AG20443 (cell line): ENCODE data around the gene DIPK1A.

Experiments
- DNase-seq: peaks from one replicate; pipeline ENCODE4 v3.0.0; 2012; ENCODE audit warnings: low spot score, mixed read lengths

Gene DIPK1A

GRCh38 chr1:92842082-92843045 is 118.9 kb downstream of the DIPK1A start:
- no peak for DNase-seq

- no peak for DNase-seq
These were observed 120.7 kb downstream of the DIPK1A start for GRCh38 chr1:92840600-92840999.

DNA sequence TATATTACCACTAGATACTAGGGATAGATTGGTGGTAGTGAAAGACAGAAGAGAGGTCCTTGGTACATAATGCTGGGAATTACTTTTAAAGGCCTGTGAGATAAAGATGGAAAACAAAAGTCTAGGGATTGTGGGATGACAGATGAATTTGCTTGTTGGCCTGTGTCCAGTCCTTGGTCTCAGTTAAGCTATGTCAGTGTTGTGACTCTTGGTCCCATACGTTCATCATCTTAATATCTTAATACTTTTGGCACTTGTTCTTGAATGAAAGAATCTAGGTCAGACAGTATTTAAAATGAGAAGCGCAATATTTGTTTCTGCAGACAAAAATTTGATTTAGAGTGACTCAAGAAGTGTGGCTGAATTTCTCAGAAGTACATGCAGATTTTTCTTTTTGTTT is 121.8 kb downstream of the DIPK1A start:
- DNase-seq, result no peak

- DNase-seq, result no peak
These were observed 122.7 kb downstream of the DIPK1A start for GRCh38 chr1:92838519-92838918.

GRCh38 chr1:92837062-92837461 is 124.2 kb downstream of the DIPK1A start:
- DNase-seq, result peak; percentile 20

GRCh38 chr1:92834617-92835016 is 126.6 kb downstream of the DIPK1A start:
- DNase-seq, result no peak

DNA sequence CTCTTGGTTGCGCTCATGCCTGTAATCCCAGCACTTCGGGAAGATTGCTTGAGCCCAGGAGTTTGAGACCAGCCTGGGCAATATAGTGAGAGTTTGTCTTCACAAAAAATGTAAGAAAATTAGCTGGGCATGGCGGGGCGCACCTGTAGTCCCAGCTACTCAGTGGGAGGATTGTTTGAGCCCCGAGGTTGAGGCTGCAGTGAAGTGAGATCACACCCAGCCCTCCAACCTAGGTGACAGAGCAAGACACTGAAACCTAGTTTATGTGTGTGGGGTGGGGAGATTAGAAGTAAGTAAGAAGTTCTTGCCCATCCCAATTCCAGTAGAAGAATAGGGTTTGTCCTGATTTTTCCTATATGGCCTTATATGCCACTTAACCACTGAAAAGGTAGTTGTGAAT is 127.4 kb downstream of the DIPK1A start:
- no peak for DNase-seq

DNA sequence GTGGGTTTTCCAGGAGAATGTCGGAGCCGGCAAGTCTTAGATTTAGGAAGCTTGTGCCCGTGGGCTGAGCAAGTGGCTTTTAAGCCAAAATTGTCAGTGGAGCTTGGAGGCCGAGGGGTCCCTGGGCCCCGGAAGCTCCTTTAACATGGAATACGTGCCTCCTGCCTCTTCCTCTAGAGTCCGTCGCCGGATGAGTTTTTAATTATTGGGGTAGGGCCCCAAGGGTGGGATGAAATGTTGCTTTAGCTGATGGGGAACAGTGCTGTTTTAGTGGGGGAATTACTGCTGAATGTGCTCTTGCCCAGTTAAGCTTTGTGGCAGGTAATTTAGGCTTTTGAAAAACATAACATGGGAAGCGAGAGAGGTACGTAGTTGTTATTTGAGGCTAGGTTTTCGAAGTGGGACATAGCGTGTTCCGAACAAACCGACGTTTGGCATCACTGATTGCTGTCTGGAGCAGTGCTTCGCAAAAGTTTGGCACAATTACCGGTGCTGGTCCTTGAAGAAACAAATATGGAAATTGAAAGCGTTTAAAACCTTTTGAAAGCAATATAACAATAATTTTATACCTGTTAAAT is 128.6 kb downstream of the DIPK1A start:
- DNase-seq, result peak; percentile 48

GRCh38 chr1:92831762-92832536 is 129.3 kb downstream of the DIPK1A start, which contains the start of gene RPL5:
Gene RPL5 (plus strand): TSS chr1:92832040. CDS start chr1:92832115, 75 bp downstream.
- DNase-seq, result peak; percentile 99

- DNase-seq, result no peak
These were observed 129.9 kb downstream of the DIPK1A start for GRCh38 chr1:92831368-92831761.

- no peak for DNase-seq
These were observed 134.5 kb downstream of the DIPK1A start for GRCh38 chr1:92826792-92827191.

GRCh38 chr1:92822879-92823278 is 138.4 kb downstream of the DIPK1A start:
- peak; percentile 16 for DNase-seq

- DNase-seq, result no peak
These were observed 140.7 kb downstream of the DIPK1A start for GRCh38 chr1:92820551-92820950.

- DNase-seq, result peak; percentile 56
These were observed 141.2 kb downstream of the DIPK1A start for GRCh38 chr1:92820024-92820423.

DNA sequence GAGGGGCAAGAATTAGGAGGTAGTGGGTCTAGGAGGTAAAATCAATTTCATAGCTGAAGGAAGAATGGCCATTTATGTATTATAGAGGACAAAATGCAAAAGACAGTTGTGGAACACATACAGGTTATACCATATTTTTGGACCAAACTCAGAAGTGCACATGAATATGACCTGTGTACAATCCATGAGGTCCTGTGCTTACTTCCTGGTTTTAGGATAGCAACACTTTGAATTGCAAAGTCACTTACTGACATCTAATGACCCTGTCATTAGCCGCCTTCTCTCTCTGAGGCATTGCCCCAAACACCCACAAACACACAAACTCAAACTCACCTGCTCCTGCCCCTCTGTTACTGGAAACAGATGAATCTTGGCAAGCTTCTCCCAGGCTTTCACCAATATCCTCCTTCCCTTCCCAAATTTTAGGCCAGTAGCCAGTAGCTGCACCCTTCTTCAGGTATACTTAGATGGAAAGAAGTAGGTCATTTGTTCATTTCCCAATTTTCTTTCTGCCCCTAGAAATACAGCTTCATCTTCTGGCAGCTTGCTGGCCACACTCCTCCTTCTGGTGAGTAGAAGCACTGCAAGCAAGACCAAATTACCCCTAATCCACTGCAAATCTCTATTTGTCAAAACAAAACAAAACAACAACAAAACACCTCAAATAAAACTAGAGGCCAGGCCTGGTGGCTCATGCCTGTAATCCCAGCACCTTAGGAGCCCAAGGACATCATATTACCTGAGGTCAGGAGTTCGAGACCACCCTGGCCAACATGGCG is 143.1 kb downstream of the DIPK1A start:
- peak; percentile 61 for DNase-seq

GRCh38 chr1:92817137-92817697 is 144.0 kb downstream of the DIPK1A start:
- no peak for DNase-seq

DNA sequence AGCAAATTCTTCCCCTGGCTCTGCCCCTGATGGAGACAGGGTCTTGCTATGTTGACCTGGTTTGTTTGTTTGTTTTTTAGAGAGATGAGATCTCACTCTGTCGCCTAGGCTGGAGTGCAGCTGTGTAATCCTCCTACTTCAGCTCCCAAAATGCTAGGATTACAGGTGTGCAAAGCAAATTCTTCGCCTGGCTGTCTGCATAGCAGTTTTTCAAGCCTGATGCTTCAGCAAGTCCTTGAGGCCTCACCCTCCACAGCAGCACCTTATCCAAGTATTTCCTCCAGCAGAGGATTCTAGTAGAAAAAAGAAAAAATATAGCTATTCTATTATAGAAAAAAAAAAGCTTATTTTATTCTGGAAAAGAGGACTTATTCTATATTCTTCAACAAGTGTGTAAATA is 144.5 kb downstream of the DIPK1A start:
- DNase-seq, result no peak

GRCh38 chr1:92808381-92808780 is 152.9 kb downstream of the DIPK1A start:
- no peak for DNase-seq

- no peak for DNase-seq
These were observed 156.0 kb downstream of the DIPK1A start for GRCh38 chr1:92805216-92805615.

DNA sequence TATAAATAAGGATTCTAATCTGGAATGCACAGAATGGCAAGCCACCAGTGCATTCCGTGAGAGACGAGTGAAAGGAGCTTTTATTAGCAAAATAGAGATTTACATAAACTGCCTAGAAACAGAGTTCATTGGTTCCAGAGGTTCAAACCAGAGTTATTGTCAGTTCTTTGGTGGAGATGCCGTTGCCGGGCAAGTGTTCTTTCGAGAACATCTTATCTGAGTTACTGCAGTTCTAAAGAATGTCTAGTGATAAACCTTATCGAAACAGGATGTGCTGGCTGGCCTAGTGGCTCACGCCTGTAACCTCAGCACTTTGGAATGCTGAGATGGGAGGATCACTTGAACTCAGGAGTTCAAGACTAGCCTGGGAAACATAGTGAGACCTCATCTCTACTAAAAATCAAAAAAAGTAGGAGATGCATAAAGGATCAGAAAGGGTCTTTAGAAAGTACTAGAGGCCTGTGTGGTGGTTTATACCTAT is 156.5 kb downstream of the DIPK1A start:
- DNase-seq, result peak; percentile 76
